HT1080 (cell line): ENCODE measurements around the gene STAMBP. TPM values are rescaled to one million over a fixed set of nuclear protein-coding genes. Genes with fewer than 3 reads are reported as not detected.

ENCODE experiments used
- DNase-seq: peaks from one replicate; pipeline ENCODE4 v3.0.0-alpha.2; 2015; ENCODE audit warnings: low read depth
- total RNA-seq: library from RNA; depleted of rRNA; stranded (reverse); fragments of >200 nt; shearing (Covaris generic); gene quantifications from 2 replicates; pipeline ENCODE4 v1.2.3, GENCODE V29; 2014

Gene STAMBP
- total RNA-seq, 1 experiment from 2014 or later: 52.8 TPM

DNA sequence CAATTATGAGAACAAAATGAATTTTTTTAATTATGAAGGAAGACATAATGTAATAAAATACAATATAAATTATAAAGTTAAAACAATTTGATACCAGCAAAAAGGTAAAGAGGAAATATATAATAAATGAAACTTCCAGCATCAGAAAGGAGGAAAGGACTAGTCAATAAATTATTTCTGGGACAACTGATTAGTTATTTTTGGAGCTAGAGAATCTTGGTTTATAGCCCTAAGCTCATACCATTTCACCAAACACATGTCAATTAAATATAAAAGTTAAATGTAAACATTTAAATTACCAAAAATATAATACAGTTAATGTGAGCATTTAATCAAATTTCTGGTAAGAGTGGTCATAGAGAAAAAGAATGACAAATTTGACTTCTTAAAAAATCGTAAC, 76.2 kb downstream of the STAMBP start:
- DNase-seq: no peak

DNA sequence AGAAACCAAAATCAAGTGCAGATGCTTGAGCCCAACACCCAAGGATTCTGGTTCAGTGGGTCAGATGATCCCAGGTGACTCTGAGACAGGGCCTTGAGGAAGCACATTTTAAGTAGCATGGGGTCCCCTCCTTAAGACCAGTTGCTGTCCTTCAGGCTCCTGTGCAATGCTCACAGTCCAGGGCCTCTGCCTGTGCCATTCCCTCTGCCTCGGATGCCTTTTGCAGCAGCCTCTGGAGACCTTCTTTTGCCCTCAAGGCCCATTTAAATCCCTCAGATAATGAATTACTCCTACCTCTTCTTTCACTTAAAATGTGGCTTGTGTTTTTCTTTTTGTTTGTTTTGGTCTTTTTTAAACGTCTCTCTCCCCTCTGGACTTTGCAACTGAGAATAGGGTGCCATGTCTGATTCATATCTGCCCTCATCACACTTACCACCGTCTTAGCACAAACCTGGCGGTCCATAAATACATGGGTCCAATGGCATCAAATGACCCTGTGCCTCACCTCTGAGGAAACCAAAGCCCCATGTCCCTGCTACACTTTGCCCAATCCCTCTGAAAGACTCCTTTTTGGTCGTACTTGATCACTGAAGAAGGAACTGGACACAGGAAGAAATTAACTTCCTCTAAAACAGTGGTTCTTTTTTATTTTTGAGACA, 78.2 kb downstream of the STAMBP start:
- no peak for DNase-seq

DNA sequence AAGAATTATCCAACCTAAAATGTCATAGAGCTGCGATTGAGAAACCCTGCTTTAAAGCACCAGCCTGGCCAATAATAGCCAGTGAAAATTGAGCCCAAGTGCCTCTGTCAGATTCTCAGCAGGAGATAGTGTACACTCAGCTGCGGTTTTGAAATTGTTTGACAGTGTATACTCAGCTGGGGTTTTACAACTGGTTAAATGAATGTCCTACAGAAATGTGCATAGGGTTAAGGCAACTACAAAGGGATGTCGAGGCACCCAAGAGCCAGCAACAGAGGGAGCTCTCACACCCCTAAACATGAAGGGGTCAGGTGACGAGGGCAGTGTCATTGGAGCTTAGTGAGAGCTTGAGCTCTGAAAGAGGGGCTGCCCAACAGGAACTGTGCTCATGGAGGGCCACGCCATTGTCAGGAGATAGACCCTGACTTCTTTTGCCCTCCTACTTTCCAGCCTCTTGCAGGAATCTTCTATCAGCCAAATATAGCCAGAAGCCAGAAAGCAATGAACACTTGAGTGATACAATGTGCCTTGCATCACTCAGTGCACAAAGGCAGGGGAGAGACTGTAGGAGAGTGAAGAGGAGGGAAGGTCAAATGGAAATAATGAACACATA, 79.2 kb downstream of the STAMBP start:
- peak; percentile 77 for DNase-seq

DNA sequence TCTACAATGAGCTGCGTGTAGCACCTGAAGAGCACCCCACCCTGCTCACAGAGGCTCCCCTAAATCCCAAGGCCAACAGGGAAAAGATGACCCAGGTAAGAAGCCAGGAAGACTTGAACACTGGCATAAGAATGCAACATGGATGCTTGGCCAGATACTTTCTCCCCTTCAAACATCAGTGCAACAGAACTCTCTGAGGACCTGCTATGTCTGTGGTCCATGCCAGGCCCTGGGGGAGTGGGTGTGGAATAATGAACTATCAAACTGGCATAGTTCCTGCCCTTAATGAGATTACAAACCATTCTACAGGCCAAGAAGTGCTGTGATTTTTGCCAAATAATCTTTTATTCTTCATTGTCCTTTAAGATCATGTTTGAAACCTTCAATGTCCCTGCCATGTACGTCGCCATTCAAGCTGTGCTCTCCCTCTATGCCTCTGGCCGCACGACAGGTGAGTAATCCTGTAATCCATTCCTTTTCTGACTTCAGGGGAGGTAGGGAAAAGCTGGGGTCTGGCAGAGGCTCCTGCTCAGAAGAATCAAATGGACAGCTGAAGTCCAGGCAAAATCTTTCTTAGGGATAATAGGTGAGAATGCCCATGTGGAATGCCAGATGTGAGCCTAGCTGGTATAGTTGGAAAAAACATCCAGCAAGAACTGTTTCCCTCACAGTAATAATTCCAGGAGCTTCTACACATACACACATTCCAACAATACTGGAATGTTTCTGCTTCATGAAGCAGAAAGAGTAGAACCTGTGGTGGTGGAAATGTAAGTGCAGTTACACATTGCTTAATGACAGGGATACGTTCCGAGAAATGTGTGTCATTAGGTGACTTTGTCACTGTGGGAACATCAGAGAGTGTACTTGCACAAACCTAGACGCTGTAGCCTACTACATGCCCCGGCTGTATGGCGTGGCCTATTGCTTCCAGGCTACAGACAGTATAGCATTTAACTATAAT, 80.2 kb downstream of the STAMBP start:
- no peak for DNase-seq

DNA sequence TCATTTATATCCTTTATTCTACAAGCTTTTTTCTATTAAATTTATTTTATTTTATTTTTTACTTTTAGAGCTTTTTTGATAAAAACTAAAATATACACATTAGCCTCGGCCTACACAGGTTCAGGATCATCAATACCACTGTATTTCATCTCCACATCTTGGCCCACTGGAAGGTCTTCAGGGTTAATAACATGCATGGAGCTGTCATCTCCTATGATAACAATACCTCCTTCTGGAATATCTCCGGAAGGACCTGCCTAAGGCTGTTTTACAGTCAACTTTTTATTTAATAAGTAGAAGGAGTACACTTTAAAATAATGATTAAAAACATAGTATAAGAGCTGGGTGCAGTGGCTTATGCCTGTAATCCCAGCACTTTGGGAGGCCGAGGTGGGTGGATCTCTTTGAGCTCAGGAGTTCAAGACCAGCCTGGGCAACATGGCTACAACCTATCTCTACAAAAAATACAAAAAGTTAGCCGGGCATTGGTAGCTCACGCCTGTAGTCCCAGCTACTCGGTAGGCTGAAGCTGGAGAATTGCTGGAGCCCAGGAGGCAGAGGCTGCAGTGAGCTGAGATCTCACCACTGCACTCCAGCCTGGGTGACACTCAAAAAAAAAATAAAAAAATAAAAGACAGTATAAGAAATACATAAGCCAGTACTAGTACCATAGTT, 82.2 kb downstream of the STAMBP start:
- DNase-seq: no peak

DNA sequence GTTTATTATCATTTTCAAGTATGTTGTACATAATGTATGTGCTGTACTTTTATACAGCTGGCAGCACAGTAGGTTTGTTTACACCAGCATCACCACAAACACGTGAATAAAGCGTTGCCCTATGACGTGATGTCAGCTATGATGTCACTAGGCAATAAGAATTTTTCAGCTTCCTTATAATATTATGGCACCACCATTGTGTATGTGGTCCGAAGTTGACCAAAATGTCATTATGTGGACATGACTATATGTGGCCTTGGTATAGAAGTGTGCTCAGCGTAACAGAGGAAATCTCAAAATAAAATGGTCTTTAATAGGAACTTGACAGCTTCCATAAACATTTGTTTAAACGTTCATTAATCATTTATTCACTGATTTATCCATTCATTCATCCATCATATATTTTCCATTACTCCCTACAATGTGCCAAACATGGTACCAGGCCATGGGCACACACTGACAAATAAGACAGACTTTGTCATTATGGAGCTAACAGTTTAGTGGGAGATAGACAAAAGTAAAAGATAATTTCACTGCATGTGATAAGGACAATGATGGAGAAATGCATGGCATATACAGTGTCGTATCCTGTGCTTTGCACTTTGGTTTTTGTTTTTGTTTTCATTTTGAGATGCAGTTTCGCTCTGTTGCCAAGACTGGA, 82.9 kb downstream of the STAMBP start:
- no peak for DNase-seq

DNA sequence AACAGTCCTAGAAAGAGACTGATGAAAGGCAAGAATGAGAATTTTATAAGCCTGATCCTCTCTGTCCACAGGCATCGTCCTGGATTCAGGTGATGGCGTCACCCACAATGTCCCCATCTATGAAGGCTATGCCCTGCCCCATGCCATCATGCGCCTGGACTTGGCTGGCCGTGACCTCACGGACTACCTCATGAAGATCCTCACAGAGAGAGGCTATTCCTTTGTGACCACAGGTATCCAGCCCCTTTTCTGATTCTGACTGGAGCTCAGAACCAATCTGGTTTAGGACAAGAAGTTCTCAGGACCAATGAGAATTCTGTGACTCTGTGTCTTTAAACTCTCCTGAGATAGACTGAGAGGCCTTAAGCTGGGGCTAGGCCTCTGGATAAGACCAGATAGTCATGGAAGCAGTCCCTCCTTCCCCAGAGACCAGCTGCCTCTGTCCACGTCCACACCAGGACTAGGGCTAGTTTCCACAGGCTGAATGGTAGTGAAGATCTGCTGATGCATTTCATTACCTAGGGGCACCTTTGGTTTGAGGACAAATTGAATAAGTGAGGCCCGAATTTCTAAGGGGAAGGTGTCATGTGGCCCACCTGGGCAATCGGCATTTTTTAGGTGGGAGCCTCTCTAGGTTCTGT, 84.8 kb downstream of the STAMBP start:
- no peak for DNase-seq

DNA sequence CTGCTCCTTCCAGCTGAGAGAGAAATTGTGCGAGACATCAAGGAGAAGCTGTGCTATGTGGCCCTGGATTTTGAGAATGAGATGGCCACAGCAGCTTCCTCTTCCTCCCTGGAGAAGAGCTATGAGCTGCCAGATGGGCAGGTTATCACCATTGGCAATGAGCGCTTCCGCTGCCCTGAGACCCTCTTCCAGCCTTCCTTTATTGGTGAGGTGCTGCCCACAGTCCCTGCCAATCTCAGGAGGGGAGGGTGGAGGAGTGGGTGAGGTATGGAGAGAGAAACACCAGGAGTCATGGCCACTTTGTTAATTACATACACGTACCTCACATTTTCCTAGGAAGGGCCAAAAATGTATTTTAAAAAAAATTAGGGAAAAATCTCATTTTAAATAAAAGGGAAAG, 85.9 kb downstream of the STAMBP start:
- DNase-seq: no peak

DNA sequence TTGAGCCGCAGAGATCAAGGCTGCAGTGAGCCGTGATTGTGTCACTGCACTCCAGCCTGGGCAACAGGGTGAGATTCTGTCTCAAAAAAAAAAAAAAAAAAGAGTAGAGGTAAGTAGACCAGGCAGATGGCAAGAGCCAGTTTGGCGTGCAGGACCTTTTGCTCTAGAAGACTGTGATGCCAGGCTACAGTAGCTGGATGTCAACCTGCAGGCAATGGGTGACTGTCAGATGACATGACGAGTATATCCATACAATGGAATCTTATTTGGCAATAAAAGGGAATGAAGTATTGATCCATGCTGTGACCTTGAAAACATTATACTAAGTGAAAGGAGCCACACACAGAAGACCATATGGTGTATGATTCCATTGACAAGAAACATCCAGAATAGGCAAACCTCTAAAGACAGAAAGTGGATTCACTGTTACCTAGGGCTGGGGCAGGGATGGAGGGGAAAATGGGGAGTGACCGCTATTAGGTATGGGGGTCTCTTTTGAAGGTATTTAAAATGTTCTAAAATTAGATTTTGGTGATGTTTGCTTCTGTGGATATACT, 86.8 kb downstream of the STAMBP start:
- no peak for DNase-seq

DNA sequence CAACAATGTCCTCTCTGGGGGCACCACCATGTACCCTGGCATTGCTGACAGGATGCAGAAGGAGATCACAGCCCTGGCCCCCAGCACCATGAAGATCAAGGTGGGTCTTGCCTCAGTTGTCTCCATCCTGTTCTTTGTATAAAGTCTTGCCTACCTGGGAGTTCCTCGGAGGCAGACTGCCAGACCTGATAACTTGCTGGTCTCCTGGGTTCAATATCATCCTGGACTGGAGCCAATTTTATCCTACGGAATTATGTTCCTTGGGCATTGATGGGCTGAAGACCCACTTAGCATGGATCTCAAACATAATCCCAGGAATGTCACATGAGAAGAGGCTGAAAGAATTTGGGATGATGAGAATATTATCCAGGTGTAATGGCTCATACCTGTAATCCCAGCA, 87.9 kb downstream of the STAMBP start:
- no peak for DNase-seq

DNA sequence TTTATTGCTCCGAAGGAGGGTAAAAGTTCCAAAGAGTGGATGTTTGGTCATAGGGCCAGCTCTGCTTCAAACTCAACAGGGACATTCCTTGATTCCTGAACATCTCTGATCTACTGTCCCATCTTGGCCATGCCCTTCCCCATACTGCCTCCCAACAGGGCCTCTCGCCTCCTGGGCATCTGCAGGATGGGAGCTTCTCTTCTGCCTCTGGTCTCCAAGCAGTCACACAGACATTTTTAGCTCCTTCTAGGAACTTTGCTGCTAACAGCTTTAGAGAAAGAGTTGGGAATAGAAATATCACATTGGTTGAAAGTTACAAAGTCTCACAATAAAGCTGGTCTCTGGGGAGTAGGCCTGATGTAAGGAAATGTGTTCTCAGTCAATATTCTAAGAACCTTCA, 88.5 kb downstream of the STAMBP start:
- DNase-seq: no peak

DNA sequence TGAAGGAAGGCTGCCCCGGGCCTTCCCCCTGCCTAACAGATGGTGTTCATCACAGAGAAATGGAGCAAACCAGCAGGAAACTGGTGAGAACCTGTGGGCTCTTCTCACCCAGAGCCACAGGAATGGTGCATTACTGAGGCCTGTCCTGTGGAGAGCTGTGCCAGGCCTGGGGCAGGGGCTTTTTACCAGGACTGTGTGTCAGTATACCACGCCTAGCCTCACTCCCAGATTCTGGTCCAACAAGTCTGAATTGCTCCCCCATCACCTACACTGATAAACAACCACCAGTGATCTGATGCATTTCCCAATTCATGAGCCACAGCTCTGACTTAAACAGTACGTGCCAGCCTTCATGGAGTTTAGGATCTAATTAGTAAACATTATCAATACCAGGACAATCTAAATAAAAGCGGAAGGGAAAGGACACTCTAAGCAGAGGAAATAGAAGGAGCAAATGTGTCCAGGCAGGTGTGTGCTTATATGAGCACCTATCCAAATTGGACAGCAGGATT, 89.0 kb downstream of the STAMBP start:
- no peak for DNase-seq

DNA sequence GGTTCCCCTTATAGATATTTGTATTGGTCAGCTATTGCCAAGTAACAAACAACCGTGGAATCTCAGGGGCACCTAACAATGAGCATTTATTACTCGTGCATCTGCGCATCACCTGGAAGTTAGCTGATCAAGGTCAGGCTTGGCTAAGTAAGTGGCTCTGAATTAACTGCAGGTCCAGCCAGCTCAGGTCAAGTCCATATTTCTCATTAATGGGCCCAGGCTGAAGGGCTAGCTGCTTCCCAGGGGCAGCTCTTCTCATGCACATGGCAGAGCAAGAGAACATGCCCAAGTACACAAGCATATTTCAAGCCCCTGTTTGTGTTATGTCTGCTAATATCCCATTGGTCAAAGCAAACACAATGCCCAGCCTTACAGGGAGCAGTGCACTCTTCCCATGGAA, 90.1 kb downstream of the STAMBP start:
- no peak for DNase-seq

DNA sequence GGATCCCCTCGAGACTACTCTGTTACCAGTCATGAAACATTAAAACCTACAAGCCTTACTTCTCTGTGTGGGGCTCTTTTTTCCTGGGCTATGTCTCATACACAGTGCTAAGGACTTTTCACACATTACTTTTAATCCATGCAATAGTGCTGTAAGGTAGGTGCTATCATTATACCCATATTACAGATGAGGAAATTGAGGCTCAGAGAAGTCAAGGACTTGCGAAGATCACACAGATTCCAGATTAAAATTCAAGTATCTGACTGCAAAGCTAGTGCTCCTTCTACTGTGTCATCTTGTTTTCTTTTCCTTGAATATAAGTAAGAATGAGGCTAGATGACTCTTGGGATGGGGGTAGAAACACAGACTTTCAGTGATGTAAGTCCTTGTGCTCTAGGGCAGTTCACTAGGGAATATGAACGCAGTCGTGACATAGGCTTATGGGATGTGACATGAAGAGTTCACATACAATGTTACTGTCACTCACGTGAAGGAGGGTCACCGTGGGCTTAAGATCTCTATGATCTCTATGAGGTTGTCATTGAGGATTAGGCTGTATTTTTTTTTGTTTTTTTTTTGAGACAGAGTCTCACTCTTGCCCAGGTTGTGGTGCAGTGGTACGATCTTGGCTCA, 91.0 kb downstream of the STAMBP start:
- no peak for DNase-seq

DNA sequence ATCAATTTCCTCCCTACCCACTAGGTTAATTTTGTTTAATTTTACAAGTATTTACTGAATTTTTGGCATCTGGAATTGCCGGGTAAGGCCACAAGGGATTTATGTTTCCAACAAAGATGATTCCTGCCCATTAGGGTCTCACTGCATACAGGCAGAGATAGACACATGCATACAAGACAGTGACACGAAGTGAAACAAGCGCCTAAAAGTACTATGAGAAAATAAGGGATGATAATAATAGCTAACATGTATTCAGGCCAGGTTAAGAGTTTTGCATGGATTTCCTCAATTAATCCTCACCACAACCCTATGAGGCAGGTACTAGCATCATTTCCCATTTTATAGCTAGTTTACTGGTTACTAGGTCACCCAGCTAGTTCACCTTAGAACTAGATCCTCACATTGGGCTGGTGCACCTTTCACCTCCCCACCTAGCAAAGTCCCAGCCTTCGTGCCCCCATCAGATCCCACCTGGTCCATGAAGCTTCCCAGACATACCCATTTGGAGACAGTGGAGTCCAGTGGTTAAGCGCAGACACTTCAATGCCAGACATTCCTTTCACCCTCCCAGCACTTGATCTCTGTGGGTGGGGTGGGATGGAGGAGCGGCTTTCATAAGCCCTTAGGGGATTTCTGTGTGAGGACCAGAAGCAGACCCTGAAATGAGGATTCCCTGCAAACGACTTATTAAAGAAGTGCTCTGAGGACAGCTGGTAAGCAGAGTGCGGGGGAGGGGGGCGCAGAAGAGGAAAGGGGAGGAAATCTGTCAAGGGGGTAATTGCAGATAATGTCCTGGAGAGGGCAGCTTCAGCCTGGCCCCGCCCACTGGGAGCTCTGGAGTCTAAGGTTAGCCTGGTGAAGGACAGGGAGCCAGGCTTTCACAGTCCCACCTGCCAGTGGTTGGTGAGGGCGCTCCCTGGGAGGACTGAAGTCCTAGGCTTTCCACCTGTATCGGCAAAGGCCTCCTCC, 92.1 kb downstream of the STAMBP start:
- peak; percentile 27 for DNase-seq

DNA sequence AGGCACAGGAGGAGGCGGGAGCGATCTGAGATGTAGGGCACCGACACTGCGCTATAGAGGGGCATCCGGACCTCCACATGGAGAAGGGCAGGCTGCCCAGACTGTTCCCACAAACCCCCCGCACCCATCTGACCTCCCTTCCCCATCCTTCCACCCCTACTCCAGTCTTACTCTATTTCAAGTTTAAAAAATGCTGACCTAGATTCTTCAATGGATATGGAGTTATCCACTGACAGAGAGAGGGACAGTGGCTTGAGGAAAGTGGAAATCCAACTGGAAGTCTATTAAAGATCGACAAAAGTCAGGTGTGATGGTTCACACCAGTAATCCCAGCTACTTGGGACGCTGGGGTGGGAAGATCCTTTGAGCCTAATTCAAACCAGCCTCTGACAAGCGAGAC, 92.8 kb downstream of the STAMBP start:
- DNase-seq: no peak

DNA sequence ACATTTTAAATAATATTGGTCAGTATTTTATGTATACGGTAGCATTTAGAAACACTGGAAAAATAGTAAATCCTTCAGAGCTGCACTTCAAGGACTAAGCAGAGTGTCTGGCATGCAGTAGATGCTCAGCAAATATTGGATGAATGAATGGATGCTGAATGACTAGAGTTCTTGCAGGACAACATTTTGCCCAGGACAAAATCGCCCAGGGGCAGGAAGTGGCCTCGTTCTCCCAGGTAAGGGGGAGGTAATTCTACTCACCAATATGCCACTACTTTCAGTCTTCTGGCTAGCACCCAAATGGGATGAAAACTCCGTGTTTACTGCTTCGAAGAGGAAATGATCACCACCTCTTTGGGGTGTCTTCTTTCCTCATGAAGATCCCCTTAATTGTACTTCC, 93.9 kb downstream of the STAMBP start:
- no peak for DNase-seq
